Tongue (tissue), 2 donors: ENCODE measurements around the gene PLBD1. TPM values are rescaled to one million over a fixed set of nuclear protein-coding genes. Genes with fewer than 3 reads are reported as not detected.

Experiments used
- DNase-seq: peaks from one replicate; pipeline ENCODE4 v3.0.0-alpha.2; 2015
- total RNA-seq: library from RNA; depleted of rRNA; stranded (reverse); fragments of >200 nt; gene quantifications from one replicate; pipeline ENCODE4 v1.2.3, GENCODE V29; 2014

PLBD1 gene, protein sequence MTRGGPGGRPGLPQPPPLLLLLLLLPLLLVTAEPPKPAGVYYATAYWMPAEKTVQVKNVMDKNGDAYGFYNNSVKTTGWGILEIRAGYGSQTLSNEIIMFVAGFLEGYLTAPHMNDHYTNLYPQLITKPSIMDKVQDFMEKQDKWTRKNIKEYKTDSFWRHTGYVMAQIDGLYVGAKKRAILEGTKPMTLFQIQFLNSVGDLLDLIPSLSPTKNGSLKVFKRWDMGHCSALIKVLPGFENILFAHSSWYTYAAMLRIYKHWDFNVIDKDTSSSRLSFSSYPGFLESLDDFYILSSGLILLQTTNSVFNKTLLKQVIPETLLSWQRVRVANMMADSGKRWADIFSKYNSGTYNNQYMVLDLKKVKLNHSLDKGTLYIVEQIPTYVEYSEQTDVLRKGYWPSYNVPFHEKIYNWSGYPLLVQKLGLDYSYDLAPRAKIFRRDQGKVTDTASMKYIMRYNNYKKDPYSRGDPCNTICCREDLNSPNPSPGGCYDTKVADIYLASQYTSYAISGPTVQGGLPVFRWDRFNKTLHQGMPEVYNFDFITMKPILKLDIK
- 16.9 TPM for total RNA-seq

- DNase-seq = peak; percentile 85
These were observed at the start of gene PLBD1 for GRCh38 chr12:14567351-14568162. PLBD1 (minus strand) TSS chr12:14567883; CDS start chr12:14567696, 187 bp downstream.

GRCh38 chr12:14614704-14615121, 47.0 kb upstream of the PLBD1 start:
- DNase-seq = peak; percentile 5

- DNase-seq = no peak
These were observed 46.0 kb upstream of the PLBD1 start for GRCh38 chr12:14613718-14614117.

- DNase-seq = no peak
These were observed 45.3 kb upstream of the PLBD1 start for GRCh38 chr12:14612898-14613445.

DNA sequence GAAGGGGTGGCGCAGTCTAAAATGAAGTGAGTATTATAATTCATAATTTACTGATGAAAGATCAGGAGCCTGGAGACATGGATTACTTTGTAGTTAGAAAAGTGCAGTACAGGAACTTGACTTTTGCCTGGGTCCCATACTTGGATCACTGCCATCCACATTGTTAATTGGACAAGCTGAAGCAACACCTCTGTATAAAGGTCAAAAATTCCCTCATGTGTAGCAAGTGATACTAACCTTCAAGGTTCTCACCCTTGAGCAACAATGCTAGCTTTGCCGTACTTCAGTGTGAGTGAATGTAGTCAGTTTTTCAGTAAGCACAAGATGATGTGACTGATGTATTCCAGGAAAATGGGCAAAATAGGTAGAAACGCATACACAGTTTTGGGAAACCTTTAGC, 44.6 kb upstream of the PLBD1 start:
- no peak for DNase-seq

DNA sequence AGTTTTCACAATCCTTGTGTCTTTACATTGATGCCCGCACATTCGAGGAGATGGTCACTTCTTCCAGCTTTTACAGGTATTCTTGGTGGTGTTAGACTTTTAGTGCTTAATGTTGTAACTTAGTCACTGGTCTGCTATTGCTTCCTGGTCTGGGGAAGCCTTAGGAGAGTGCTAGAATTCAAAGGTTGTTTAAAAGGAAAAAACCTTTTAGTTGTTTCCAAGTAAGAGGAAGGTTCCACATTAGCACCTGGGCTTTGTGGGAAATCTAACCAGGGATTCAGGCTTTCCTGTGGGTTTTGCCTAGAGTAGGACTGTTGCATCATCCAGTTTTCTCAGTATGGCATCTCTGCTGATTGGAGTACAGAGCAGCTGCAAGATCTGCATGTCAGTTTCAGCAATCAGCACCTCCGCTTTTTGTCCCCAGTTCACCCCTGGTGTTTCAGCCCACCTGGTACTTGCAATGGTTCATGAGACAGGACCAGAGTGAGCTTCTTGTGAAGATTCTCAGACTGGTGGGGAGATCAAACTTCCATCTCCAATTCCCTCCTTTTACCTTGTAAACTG, 44.0 kb upstream of the PLBD1 start:
- no peak for DNase-seq

DNA sequence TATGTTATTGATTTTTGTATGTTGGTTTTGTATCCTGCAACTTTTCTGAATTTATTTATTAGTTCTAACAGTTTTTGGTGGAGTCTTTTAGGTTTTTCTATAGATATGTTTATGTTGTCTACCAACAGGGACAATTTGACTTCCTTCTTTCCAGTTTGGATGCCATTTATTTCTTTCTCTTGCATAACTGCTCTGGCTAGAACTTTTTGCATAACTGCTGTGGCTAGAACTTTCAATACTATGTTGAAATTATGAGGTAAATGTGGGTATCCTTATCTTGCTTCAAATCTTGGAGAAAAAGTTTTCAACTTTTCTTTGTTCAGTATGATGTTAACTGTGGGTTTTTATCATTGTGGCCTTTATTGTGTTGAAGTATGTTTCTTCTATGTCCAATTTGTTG, 39.9 kb upstream of the PLBD1 start:
- no peak for DNase-seq

GRCh38 chr12:14605401-14605989, 37.8 kb upstream of the PLBD1 start:
- no peak for DNase-seq

DNA sequence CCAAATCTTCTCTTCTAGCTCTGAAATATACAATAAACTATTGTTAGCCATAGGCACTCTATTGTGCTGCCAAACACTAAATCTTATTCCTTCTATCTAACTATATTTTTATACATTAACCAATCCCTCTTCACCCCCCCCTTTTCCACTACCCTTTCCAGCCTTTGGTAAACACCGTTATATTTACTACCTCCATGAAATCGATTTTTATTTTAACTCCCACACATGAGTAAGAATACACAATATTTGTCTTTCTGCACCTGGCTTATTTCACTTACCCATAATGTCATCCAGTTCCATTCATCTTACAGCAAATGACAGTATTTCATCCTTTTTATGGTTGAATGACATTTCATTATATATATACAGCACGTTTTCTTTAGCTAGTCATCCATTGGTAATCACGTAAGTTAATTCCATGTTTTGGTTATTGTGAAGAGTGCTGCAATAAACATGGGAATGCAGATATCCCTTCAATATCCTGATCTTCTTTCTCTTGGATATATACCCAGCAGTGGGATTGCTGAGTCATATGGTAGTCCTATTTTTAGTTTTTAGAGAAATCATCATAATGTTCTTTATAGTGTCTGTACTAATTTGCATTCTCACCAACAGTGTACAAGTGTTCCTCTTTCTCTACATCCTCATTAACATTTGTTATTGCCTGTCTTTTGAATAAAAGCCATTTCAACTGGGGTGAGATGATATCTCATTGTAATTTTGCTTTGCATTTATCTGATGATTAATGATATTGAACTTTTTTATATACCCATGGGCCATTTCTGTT, 34.2 kb upstream of the PLBD1 start:
- no peak for DNase-seq

- no peak for DNase-seq
These were observed 29.8 kb upstream of the PLBD1 start for GRCh38 chr12:14597480-14597879.

- no peak for DNase-seq
These were observed 24.0 kb upstream of the PLBD1 start for GRCh38 chr12:14591719-14592118.

DNA sequence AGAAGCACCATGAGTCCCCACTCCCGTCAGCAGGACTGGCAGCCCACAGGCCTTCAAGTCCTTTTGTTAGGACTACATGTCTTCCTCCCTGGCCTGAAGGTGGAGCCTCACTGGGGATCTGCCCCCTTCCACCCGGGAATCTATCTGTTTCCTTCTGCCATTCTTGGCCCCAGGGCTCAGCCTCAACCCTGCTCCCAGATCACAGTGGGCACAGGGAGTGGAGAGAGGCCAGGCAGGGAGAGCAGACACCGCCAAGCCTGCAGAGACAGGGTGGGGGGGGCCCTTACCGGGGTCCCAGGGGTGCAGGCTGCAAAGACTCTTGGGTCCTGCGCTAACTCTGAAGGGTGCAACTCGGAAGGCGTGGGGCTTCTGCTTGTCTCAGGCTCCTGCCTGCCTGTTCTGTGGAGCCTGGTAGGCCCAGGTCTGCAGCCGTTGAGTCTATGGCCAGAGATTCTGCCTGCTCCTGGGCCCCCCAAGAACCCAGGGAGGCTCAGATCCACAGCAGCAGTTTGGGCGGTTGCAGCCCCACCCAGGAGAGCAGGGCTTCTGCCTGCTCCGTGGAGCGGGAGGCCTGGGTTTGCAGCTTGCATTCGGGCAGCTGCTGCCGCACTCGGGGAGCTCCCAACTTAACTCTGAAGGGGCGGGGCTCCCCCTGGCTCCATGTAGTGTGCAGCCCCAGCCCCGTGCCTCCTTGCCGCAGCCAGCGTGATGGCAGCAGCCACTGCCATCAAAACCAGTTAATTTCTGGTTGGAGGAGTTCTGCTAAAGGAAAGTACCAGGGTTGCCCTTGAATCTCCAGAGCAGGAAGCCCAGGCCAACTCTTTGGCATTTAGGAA, 21.7 kb upstream of the PLBD1 start:
- no peak for DNase-seq

- no peak for DNase-seq
These were observed 20.9 kb upstream of the PLBD1 start for GRCh38 chr12:14588571-14588970.

DNA sequence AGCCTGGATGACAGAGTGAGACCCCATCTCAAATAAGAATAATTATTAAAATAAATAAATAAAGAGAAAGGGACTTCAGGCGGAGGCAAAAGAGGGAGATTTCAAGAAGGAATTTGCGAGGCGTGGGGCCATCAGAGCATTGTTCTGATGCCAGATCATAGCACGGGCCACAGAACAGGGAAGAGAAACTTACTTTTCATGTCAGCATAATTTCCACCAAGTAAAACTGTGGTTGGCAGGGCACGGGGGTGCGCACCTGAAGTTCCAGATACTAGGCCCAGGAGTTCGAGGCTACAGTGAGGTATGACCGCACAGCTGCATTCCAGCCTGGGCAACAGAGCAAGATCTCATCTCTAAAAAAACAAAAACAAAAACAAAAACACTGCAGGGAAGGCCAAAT, 11.0 kb upstream of the PLBD1 start:
- no peak for DNase-seq

- DNase-seq = no peak
These were observed 9.7 kb upstream of the PLBD1 start for GRCh38 chr12:14577344-14577743.

- DNase-seq = no peak
These were observed 9.2 kb upstream of the PLBD1 start for GRCh38 chr12:14576896-14577295.

DNA sequence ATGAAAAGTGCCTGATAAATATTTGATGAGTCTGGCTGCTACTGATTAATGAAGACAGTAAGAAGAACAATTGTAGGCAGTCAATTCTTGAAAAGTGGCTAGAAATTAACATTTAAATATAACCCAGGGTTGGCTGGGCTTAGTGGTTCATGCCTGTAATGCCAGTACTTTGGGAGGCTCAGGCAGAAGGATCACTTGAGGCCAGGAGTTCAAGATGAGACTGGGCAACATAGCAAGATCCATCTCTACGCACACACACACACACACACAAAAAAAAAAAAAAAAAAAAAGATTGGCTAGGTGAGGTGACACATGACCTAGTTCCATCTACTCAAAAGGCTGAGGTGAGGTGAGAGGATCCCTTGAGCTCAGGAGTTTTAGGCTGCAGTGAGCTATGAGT, 7.9 kb upstream of the PLBD1 start:
- DNase-seq = no peak

DNA sequence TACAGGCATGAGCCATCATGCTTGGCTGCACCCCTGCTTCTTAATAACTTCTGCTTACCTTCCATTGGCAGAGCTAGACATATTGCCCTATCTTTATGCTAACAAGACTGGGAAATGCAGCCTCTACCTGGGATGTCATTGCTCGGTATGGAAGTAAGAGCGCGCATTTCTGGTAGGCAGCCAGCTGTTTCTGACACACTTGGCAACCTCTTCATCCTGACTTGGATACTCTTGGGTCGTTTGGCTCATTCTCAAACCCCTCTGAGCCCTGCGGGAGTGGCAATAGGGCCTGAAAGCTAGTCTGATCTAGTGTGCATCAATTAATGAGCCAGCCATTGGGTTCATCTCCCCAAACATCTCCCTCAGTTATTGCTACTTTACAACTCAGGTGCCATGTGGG, 5.4 kb upstream of the PLBD1 start:
- DNase-seq = no peak

DNA sequence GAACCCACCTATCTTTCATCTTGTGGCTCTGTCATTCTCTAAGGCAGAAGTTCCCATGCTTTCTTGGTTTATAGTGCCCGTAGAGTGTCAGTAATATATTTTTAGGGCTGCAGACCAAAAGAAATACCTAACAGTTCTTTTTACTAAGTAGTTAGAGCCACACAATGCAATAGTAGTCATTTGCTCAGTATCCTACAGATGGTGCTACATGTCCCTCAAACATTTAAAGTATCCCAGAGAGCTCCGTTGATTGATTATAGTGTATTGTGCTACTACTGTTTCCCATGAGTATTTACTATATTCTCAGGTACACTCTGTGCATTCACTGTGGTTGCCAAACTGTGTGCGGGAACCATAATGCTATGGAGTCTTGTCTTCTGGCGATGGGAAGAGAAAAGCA, 4.7 kb upstream of the PLBD1 start:
- DNase-seq = no peak

DNA sequence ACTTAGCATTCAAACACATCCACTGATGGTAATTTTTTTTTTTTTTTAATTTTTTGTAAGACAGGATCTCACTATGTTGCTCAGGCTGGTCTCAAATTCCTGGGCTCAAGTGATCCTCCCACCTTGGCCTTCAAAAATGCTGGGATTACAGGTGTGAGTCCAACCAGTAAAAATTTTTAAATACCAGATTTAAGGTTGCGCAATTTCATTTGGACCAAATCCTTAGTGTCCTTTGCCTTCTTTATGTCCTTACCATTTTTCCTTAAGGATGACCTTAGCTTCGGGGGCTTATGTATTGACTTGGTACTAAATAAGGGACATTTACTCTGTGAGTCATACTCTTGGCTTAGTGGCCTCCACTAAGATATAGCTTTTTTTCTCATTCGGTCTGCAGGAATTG, 4.1 kb upstream of the PLBD1 start:
- no peak for DNase-seq
